Transverse colon (tissue), 4 donors: ENCODE data around the gene ENDOV. TPM values are rescaled to one million over a fixed set of nuclear protein-coding genes. Genes with fewer than 3 reads are reported as not detected.

Experiments
- DNase-seq: peaks from one replicate; pipeline ENCODE4 v3.0.0-alpha.2; 2019
- H3K27ac ChIP-seq, 4 donors: fragments of 200-600 bp; sonication (generic); 2 replicates each; pipeline ENCODE4 v1.5.1; 2016 to 2018; ENCODE audit warnings: inconsistent platforms in 4 of 4
- H3K27me3 ChIP-seq: fragments of 200-600 bp; sonication (generic); 2 replicates; pipeline ENCODE4 v1.5.1; 2017; ENCODE audit warnings: inconsistent platforms
- H3K36me3 ChIP-seq, 4 donors: fragments of 200-600 bp; sonication (generic); 2 replicates each; pipeline ENCODE4 v1.5.1; 2017 to 2019; ENCODE audit warnings: inconsistent platforms in 4 of 4
- H3K4me1 ChIP-seq, 4 donors: fragments of 200-600 bp; sonication (generic); 2 replicates each; pipeline ENCODE4 v1.5.1; 2017 to 2020; ENCODE audit warnings: inconsistent platforms in 4 of 4
- H3K4me3 ChIP-seq, 4 donors: fragments of 200-600 bp; sonication (generic); 1 replicate in 1 of 4; 2 replicates in 3 of 4; pipeline versions ENCODE4 v1.5.1 to v1.6.1; 2017 to 2019; ENCODE audit warnings: inconsistent platforms in 4 of 4
- H3K9me3 ChIP-seq, 2 donors: fragments of 200-600 bp; sonication (generic); 2 replicates each; pipeline ENCODE4 v1.5.1; 2017 to 2019; ENCODE audit warnings: inconsistent platforms in 2 of 2
- CTCF ChIP-seq, 5 experiments: fragments of 200-600 bp in 3 of 5; fragments of 450-650 bp in 2 of 5; sonication (generic) in 3 of 5; IDR thresholded peaks; 1 replicate in 2 of 5; 2 replicates in 3 of 5; pipeline ENCODE4 v1.5.1; 2016 to 2017; ENCODE audit warnings: antibody characterized with exemption in 5 of 5, inconsistent platforms in 3 of 5, mild to moderate bottlenecking in 2 of 5, moderate library complexity in 1 of 5
- EP300 ChIP-seq: sonication (generic); formaldehyde crosslinking; IDR thresholded peaks from one replicate; pipeline ENCODE4 v1.6.1; 2017; ENCODE audit warnings: antibody characterized with exemption, low read depth
- POLR2A ChIP-seq: fragments of 450-650 bp; IDR thresholded peaks from one replicate; pipeline ENCODE4 v1.6.1; 2016; ENCODE audit warnings: antibody characterized with exemption, mild to moderate bottlenecking, moderate library complexity
- POLR2AphosphoS5 ChIP-seq, 3 donors: sonication (generic); formaldehyde crosslinking; IDR thresholded peaks; one replicate each; pipeline ENCODE4 v1.6.1; 2016; ENCODE audit warnings: antibody characterized with exemption in 3 of 3
- WGBS, 2 donors: methylation state at CpG; one replicate each; pipeline ENCODE4 v1.1.5; 2018; ENCODE audit warnings: low coverage in 1 of 2; 5-methylcytosine and 5-hydroxymethylcytosine counted together
- in situ Hi-C, 4 donors: fragments of 200-750 bp; cut with MboI; loops; one replicate each; pipeline versions ENCODE4 v1.15.0 to v1.15.1; 2017; ENCODE audit warnings: low sequenced_read_pairs in 3 of 4, low pct_ligation_motif_present in 1 of 4, low pct_unique_long_range_greater_than_20kb in 1 of 4
- intact Hi-C: fragments of 100-400 bp; cut with DNase I; formaldehyde crosslinking; loops from one replicate; pipeline ENCODE4 v1.15.1; 2023; ENCODE audit warnings: low total_unique reads
- total RNA-seq, 4 donors: library from RNA; depleted of rRNA; stranded (reverse); fragments of >200 nt; gene quantifications; one replicate each; pipeline ENCODE4 v1.1.0, GENCODE V29; 2016

The ENDOV gene
- total RNA-seq, 4 donors from 2014 or later = 14.9 to 26.9 (median 19.9) TPM

GRCh38 chr17:80451104-80451775, 36.3 kb downstream of the ENDOV start:
- 78% methylated on average over 7 of the region's 9 CpGs; no CpG with 5 or more reads in 1 of the 2 donors for WGBS, 2 donors
- no peak for DNase-seq
- in situ Hi-C loops (no loop called here), intact Hi-C loops (no loop called here)
- no peaks in the 10 kb centered on the region for H3K27me3 ChIP-seq
- peaks cover 8 to 29% (median 19%) of the 10 kb centered on the region in 4 donors for H3K4me1 ChIP-seq
- no peaks in the 10 kb centered on the region for H3K36me3 ChIP-seq
- TF ChIP-seq CTCF (IDR thresholded peaks at IDR 0.05) (no peak), POLR2AphosphoS5 (IDR thresholded peaks at IDR 0.05) (no peak), POLR2A (no peak), EP300 (no peak)
- H3K4me3 ChIP-seq = no peak overlapping the region
- H3K9me3 ChIP-seq = no peaks in the 10 kb centered on the region
- H3K27ac ChIP-seq = peak overlapping the region in 2 of 4 donors; percentile 53 to 72

GRCh38 chr17:80452173-80452915, 37.4 kb downstream of the ENDOV start:
- H3K9me3 ChIP-seq = no peaks in the 10 kb centered on the region
- H3K36me3 ChIP-seq = no peaks in the 10 kb centered on the region
- TF ChIP-seq EP300 (no peak), POLR2A (no peak)
- 93% methylated on average over 13 of the region's 14 CpGs; no CpG with 5 or more reads in 1 of the 2 donors for WGBS, 2 donors
- H3K27me3 ChIP-seq = no peaks in the 10 kb centered on the region
- intact Hi-C loops = no loop called here
- no peak overlapping the region for H3K4me3 ChIP-seq
- H3K4me1 ChIP-seq = peaks cover 8 to 38% (median 24%) of the 10 kb centered on the region in 4 donors
- in situ Hi-C loops = no loop called here
- no peak overlapping the region for H3K27ac ChIP-seq
- DNase-seq = no peak

- Histone ChIP-seq H3K27me3 (no peaks in the 10 kb centered on the region), H3K4me1 (peaks cover 8 to 41% (median 24%) of the 10 kb centered on the region in 4 donors), H3K4me3 (peak overlapping the region in 1 of 4 donors; percentile 75), H3K9me3 (no peaks in the 10 kb centered on the region), H3K36me3 (no peaks in the 10 kb centered on the region), H3K27ac (peak overlapping the region in 1 of 4 donors; percentile 95)
- in situ Hi-C loops = no loop called here
- WGBS, 2 donors = 91% methylated on average over 19 of the region's 19 CpGs; no CpG with 5 or more reads in 1 of the 2 donors
- TF ChIP-seq EP300 = no peak
- TF ChIP-seq POLR2AphosphoS5 (IDR thresholded peaks at IDR 0.05) = no peak
- no peak for TF ChIP-seq CTCF (IDR thresholded peaks at IDR 0.05)
- TF ChIP-seq POLR2A = no peak
- intact Hi-C loops = no loop called here
- DNase-seq = no peak
These were observed 38.4 kb downstream of the ENDOV start for GRCh38 chr17:80453126-80453997.

- intact Hi-C loops (no loop called here), in situ Hi-C loops (no loop called here)
- Histone ChIP-seq H3K9me3 (no peaks in the 10 kb centered on the region), H3K4me1 (peaks cover 8 to 41% (median 24%) of the 10 kb centered on the region in 4 donors), H3K36me3 (no peaks in the 10 kb centered on the region), H3K4me3 (peak overlapping the region; percentile 67 to 93 (median 71)), H3K27me3 (no peaks in the 10 kb centered on the region), H3K27ac (peak overlapping the region; percentile 95 to 99 (median 98))
- TF ChIP-seq POLR2AphosphoS5 (IDR thresholded peaks at IDR 0.05) (no peak), CTCF (IDR thresholded peaks at IDR 0.05) (no peak), EP300 (no peak), POLR2A (no peak)
- WGBS, 2 donors = 10 to 44% methylated on average over 12 to 27 of the region's 36 CpGs
- DNase-seq = no peak
These were observed 39.1 kb downstream of the ENDOV start for GRCh38 chr17:80453998-80454556.
